ENCODE results near the gene UTP4.
A peak's percentile ranks its signal among the peaks of the same experiment; 100 is the strongest.

The UTP4 gene

GRCh38 chr16:69180011-69180338 is 47.5 kb downstream of the UTP4 start:
- no peak for DNase-seq

GRCh38 chr16:69182730-69183416 is 50.4 kb downstream of the UTP4 start:
- DNase-seq, result peak; percentile 35

GRCh38 chr16:69186642-69187445 is 54.4 kb downstream of the UTP4 start, which contains the start of gene SNTB2:
Gene SNTB2, plus strand, starts transcription at chr16:69187164. Its CDS starts 3 bp downstream, at chr16:69187167.
- peak; percentile 46 for DNase-seq

- DNase-seq, result no peak
These were observed 55.2 kb downstream of the UTP4 start for GRCh38 chr16:69187446-69188235.

GRCh38 chr16:69188236-69188549 is 55.7 kb downstream of the UTP4 start:
- DNase-seq, result no peak

GRCh38 chr16:69188716-69189115 is 56.3 kb downstream of the UTP4 start:
- no peak for DNase-seq

GRCh38 chr16:69190046-69190588 is 57.7 kb downstream of the UTP4 start:
- DNase-seq, result no peak

- DNase-seq, result no peak
These were observed 58.1 kb downstream of the UTP4 start for GRCh38 chr16:69190598-69190997.

GRCh38 chr16:69191136-69191535 is 58.7 kb downstream of the UTP4 start:
- no peak for DNase-seq

- DNase-seq, result no peak
These were observed 61.4 kb downstream of the UTP4 start for GRCh38 chr16:69193855-69194254.

GRCh38 chr16:69194488-69194887 is 62.0 kb downstream of the UTP4 start:
- DNase-seq, result no peak

- no peak for DNase-seq
These were observed 63.0 kb downstream of the UTP4 start for GRCh38 chr16:69195369-69196029.

- DNase-seq, result no peak
These were observed 65.1 kb downstream of the UTP4 start for GRCh38 chr16:69197573-69197972.

GRCh38 chr16:69199382-69199781 is 66.9 kb downstream of the UTP4 start:
- no peak for DNase-seq

GRCh38 chr16:69201291-69201690 is 68.8 kb downstream of the UTP4 start:
- DNase-seq, result no peak

GRCh38 chr16:69201787-69202186 is 69.3 kb downstream of the UTP4 start:
- DNase-seq, result no peak

GRCh38 chr16:69204172-69204571 is 71.7 kb downstream of the UTP4 start:
- DNase-seq, result no peak

GRCh38 chr16:69209735-69210134 is 77.3 kb downstream of the UTP4 start:
- DNase-seq, result no peak

GRCh38 chr16:69217433-69217832 is 85.0 kb downstream of the UTP4 start:
- DNase-seq, result no peak
